H1 (cell line): ENCODE results near the gene CDK7.

ENCODE experiments used
- ASH2L ChIP-seq: fragments of 200-600, 300-600 bp; sonication (generic); IDR thresholded peaks from one replicate; pipeline ENCODE4 v1.7.1; 2017; ENCODE audit warnings: low read length
- CTCF ChIP-seq, 3 experiments: IDR thresholded peaks; 1 replicate in 2 of 3; 2 replicates in 1 of 3; pipeline versions ENCODE4 v1.5.1 to v1.6.1; 2011; ENCODE audit warnings: low read length in 3 of 3, mild to moderate bottlenecking in 3 of 3, inconsistent platforms in 2 of 3, low read depth in 1 of 3, moderate library complexity in 1 of 3; ENCODE audit not compliant: insufficient read depth in 1 of 3; ENCODE audit errors: control extremely low read depth in 1 of 3

- TF ChIP-seq CTCF (IDR thresholded peaks at IDR 0.05; ENCODE audit: control extremely low read depth in 1 of 3, insufficient read depth in 1 of 3, low read depth in 1 of 3, low read length in 3 of 3) (no peak), ASH2L (no peak)
Observed at GRCh38 chr5:69206528-69207190, 28.0 kb upstream of the CDK7 start.
